ENCODE measurements around the gene ZNF529.

GRCh38 chr19:36605101-36605876 lies 32.2 kb upstream of the ZNF529 start, which contains the start of gene ZNF382:
- TF ChIP-seq, protein P1, sequence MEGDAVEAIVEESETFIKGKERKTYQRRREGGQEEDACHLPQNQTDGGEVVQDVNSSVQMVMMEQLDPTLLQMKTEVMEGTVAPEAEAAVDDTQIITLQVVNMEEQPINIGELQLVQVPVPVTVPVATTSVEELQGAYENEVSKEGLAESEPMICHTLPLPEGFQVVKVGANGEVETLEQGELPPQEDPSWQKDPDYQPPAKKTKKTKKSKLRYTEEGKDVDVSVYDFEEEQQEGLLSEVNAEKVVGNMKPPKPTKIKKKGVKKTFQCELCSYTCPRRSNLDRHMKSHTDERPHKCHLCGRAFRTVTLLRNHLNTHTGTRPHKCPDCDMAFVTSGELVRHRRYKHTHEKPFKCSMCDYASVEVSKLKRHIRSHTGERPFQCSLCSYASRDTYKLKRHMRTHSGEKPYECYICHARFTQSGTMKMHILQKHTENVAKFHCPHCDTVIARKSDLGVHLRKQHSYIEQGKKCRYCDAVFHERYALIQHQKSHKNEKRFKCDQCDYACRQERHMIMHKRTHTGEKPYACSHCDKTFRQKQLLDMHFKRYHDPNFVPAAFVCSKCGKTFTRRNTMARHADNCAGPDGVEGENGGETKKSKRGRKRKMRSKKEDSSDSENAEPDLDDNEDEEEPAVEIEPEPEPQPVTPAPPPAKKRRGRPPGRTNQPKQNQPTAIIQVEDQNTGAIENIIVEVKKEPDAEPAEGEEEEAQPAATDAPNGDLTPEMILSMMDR (IDR thresholded peaks at IDR 0.05) = no peak
- TF ChIP-seq POLR2A (IDR thresholded peaks at IDR 0.05) = peak in 1 of 2 donors; percentile 57
